Left hindlimb (tissue), 1 donor: ENCODE results near the gene DCAF10.
"Not testable (repeated sequence)": the region's sequence is repeated elsewhere in the genome, so short reads cannot be mapped to it uniquely, and the experiment has no call there.

Experiments used
- DNase-seq: peaks from one replicate; pipeline ENCODE4 v3.0.0-alpha.2; 2018

The DCAF10 gene

GRCh38 chr9:37796232-37796631, 4.4 kb upstream of the DCAF10 start:
- no peak for DNase-seq

- DNase-seq: no peak
Observed at GRCh38 chr9:37798677-37799076, 1.9 kb upstream of the DCAF10 start.

GRCh38 chr9:37801287-37801850, 772 bp downstream of the DCAF10 start:
- no peak for DNase-seq

- DNase-seq: no peak
Observed at GRCh38 chr9:37801959-37802711, 1.5 kb downstream of the DCAF10 start.

- DNase-seq: no peak
Observed at GRCh38 chr9:37806271-37806670, 5.7 kb downstream of the DCAF10 start.

GRCh38 chr9:37809676-37810075, 9.1 kb downstream of the DCAF10 start:
- DNase-seq: not testable (repeated sequence)

- DNase-seq: no peak
Observed at GRCh38 chr9:37811906-37812476, 11.4 kb downstream of the DCAF10 start.

GRCh38 chr9:37812773-37813379, 12.3 kb downstream of the DCAF10 start:
- DNase-seq: no peak

GRCh38 chr9:37818849-37819248, 18.3 kb downstream of the DCAF10 start:
- no peak for DNase-seq

GRCh38 chr9:37820142-37820541, 19.5 kb downstream of the DCAF10 start:
- no peak for DNase-seq

- not testable (repeated sequence) for DNase-seq
Observed at GRCh38 chr9:37825174-37825573, 24.6 kb downstream of the DCAF10 start.

- DNase-seq: no peak
Observed at GRCh38 chr9:37827483-37828165, 27.0 kb downstream of the DCAF10 start.

GRCh38 chr9:37835821-37836220, 35.2 kb downstream of the DCAF10 start:
- DNase-seq: no peak

- no peak for DNase-seq
Observed at GRCh38 chr9:37836386-37836785, 35.8 kb downstream of the DCAF10 start.

GRCh38 chr9:37839496-37840461, 39.2 kb downstream of the DCAF10 start:
- no peak for DNase-seq

GRCh38 chr9:37840560-37841194, 40.1 kb downstream of the DCAF10 start:
- no peak for DNase-seq

GRCh38 chr9:37852222-37852621, 51.6 kb downstream of the DCAF10 start:
- DNase-seq: no peak

GRCh38 chr9:37856551-37856950, 56.0 kb downstream of the DCAF10 start:
- no peak for DNase-seq

- DNase-seq: no peak
Observed at GRCh38 chr9:37859043-37859442, 58.4 kb downstream of the DCAF10 start.

- no peak for DNase-seq
Observed at GRCh38 chr9:37862530-37862929, 61.9 kb downstream of the DCAF10 start.

- no peak for DNase-seq
Observed at GRCh38 chr9:37870081-37870798, 69.6 kb downstream of the DCAF10 start.
